Stimulated activated CD4-positive, alpha-beta T cell treated with anti-CD3 and anti-CD28 coated beads, Interleukin-2, amount 100 ng/mL, for 24 hours (primary cell): Measurements from ENCODE around the gene SLC12A8.
A peak's percentile ranks its signal among the peaks of the same experiment; 100 is the strongest.

ENCODE experiments used
- DNase-seq, 2 donors: peaks; one replicate each; pipeline ENCODE4 v3.0.0-alpha.2; 2020

Gene SLC12A8, protein sequence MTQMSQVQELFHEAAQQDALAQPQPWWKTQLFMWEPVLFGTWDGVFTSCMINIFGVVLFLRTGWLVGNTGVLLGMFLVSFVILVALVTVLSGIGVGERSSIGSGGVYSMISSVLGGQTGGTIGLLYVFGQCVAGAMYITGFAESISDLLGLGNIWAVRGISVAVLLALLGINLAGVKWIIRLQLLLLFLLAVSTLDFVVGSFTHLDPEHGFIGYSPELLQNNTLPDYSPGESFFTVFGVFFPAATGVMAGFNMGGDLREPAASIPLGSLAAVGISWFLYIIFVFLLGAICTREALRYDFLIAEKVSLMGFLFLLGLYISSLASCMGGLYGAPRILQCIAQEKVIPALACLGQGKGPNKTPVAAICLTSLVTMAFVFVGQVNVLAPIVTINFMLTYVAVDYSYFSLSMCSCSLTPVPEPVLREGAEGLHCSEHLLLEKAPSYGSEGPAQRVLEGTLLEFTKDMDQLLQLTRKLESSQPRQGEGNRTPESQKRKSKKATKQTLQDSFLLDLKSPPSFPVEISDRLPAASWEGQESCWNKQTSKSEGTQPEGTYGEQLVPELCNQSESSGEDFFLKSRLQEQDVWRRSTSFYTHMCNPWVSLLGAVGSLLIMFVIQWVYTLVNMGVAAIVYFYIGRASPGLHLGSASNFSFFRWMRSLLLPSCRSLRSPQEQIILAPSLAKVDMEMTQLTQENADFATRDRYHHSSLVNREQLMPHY

DNA sequence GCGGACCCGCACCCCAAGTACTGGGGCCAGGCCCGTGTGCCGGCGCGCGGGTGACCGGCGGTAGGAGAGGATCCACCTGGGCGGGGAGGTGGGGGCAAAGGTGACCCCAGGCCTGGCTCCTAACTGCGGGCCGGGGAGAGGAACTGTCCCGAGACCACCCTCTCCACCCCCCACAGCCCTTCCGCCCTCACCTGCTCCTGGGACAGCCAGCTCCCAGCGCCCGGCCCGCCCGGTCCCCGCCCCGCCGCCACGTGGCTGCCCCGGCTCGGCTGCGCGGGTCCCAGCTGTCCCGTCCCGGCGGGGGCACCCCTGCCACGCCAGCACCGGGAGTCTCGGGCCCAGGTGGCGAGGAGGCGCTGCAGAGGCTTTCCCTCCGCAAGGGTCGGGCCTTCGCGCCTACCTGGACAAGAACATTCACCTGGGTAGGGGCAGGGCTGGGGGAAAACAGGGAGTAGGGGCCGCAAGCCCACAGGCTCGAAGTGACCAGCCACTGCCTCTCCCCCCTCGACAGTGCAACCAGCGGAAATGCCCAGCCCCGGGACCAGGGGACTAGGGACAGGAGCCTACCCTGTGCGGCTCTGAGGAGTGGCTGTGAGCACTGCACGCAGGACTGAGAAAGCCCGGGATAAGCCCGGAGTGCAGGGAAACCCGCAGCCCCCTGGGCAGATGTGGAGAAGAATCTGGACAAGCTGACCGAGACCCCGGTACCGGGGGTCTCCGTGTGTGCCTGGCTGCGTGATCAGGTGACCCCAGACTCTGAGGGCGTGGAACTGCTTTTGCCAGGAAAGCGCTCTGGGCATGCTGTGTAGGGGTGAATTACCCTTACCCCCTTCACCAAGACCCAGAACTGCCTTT lies at the start of gene SLC12A8:
SLC12A8 (minus strand) TSS at position 240 of the 855 bp plus-strand sequence. CDS start 1,399 bp downstream, outside the sequence.
- DNase-seq, result peak in 1 of 2 donors; percentile 17

- DNase-seq, result no peak
Measured at GRCh38 chr3:125262161-125262560, 49.6 kb upstream of the SLC12A8 start.

GRCh38 chr3:125261031-125261430 lies 48.5 kb upstream of the SLC12A8 start:
- DNase-seq, result no peak

GRCh38 chr3:125260158-125260557 lies 47.6 kb upstream of the SLC12A8 start:
- DNase-seq, result no peak

DNA sequence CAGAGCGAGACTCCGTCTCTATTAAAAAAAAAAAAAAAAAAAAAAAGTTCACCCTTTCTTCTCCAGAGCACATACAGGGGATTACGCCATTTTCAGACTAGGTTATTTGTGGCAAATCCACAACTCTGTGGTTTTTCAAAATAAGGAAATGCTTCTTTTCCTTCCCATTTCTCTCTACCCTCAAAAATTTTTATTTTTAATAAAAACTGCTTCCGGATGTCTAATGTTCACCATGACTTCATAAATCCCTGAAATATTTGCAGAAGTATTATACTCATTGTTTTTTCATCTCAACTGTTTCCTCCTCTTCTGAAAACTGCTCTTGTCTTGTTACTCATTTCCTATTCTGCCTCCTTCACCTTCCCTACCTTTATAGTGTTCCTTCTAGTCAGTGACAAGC lies 45.0 kb upstream of the SLC12A8 start:
- DNase-seq, result no peak

- no peak for DNase-seq
Measured at GRCh38 chr3:125256675-125257074, 44.1 kb upstream of the SLC12A8 start.

GRCh38 chr3:125250973-125251372 lies 38.4 kb upstream of the SLC12A8 start:
- DNase-seq, result no peak

DNA sequence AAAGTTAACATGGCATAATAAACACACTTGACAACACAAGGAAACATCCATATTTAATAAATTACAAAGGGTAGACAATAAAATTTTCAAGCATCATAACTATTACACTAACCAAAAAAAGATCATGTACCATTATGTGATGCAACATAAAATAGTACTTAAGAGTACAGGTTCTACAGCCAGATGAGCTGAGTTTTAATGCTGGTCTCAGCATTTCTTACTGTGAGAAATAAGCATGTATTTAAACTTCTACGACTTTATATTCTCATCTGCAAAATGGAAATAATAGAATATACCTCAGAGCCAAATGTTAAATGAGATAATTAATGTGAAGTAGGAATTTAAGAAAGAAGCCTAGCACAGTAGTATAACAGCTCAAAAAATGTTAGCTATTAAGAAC lies 33.7 kb upstream of the SLC12A8 start:
- no peak for DNase-seq

- DNase-seq, result no peak
Measured at GRCh38 chr3:125245521-125245920, 33.0 kb upstream of the SLC12A8 start.

- DNase-seq, result no peak
Measured at GRCh38 chr3:125240496-125240895, 27.9 kb upstream of the SLC12A8 start.

- no peak for DNase-seq
Measured at GRCh38 chr3:125239266-125239665, 26.7 kb upstream of the SLC12A8 start.

- DNase-seq, result no peak
Measured at GRCh38 chr3:125238759-125239158, 26.2 kb upstream of the SLC12A8 start.

- no peak for DNase-seq
Measured at GRCh38 chr3:125236331-125236903, 23.9 kb upstream of the SLC12A8 start.

DNA sequence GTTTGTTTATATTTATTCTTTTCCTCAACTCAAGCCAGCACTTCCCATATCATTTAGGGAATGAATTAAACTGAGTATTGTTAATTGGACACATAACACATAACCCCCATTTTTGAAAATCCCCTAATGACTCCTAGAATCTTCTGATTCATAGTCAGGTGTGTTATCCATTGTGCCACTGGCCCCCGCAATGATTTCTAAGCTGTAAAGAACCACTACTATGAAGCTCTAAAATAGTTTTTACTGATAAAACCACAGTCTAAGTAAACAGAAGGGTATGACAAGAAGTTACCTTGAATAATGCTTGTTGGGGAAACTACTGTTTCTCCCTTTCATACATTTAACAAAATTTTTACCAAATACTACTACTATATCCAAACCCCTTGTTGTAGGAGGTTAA lies 22.3 kb upstream of the SLC12A8 start:
- DNase-seq, result no peak

GRCh38 chr3:125232401-125232800 lies 19.9 kb upstream of the SLC12A8 start:
- no peak for DNase-seq

GRCh38 chr3:125231895-125232294 lies 19.3 kb upstream of the SLC12A8 start:
- no peak for DNase-seq

GRCh38 chr3:125229707-125230106 lies 17.2 kb upstream of the SLC12A8 start:
- DNase-seq, result no peak

DNA sequence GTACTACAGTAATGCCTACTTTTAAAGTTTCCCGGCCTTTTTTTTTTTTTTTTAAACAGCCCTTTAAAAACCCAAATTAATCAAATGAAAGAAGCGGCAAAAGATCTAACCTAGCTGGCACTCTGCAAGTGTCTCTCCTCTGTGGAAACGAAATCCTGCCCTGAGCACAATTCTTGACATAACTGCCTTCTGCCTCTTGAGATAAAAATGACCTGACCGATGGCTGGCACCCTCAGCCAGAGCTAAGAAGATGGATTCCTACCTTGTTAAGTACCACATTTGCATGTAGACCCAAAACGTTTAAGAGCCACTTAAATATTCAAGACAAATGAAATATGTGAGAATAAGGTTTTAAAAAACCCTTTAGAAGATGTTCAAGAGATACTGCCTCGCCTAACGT lies 16.6 kb upstream of the SLC12A8 start:
- DNase-seq, result no peak

GRCh38 chr3:125221831-125222230 lies 9.3 kb upstream of the SLC12A8 start:
- no peak for DNase-seq

DNA sequence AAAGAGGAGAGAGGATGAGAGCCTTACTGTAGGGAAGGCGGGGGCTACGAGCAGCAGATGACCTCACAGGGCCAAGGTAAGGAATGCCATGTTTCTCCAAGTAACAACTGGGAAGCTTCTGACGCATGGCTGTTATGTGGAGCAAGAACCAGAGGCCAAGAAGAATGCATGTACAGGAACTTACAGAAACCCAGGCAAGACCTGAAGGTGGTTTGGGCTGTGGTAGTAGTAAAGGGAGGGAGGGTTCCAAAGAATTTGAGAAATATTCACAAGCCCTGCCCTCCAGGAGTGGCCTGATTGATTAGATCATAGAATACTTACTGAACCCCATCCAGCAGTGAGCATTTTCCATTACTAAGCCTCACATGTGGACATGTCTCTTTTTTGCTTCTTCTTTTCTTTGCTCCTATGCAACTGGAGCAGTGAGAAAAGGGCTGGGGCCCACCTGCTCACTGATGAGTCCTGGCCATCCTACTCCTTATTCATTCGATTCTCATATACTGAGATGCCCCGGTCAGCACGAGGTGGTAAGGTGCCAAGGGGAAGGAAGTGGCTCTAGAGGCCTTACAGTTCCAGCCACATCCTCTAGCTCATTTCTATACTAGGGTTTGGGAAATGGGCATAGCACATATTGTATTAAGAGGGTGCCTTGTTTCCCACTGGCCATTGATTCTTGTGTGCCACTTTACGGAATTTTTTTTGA lies 8.3 kb upstream of the SLC12A8 start:
- DNase-seq, result no peak

DNA sequence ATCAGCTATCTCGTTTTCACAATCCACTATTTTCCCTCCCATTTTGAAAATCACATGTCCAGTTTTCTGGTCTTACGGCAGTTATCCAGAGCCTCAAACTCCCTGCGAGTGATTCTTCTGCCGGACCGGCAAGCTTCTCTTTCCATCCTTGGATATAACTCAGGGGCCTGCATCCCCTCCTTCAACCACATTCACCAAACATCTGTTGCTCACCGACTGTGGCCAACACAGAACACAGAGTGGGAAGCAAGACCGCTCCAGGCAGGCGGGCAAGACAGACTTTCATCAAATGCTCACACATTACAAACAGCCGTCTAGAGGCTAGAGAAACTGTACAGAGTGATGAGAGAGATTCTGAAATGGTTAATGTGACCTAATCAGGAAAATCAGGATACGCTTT lies 7.6 kb upstream of the SLC12A8 start:
- no peak for DNase-seq

DNA sequence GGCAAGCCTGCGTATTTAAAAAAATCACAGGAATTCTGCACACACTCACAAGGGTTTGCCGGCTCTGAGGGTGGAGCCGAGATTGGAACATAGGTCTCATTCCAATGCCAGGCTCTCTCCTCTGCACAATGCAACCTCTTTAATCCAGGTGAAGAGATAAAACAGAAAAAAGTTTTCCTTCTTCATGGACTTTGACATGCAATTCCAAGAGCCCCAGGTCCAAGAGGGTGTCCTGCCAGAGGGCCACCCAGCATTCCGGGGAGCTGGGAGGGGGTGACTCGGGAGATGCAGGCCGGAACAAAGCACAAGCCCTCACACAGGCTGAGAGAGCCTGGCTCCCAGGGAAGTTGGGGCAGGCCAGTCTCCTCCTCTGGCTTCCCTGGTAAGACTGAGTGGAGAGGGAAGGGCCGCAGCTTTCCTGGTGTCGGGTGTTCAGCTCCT lies 6.7 kb upstream of the SLC12A8 start:
- no peak for DNase-seq
